ENCODE measurements around the gene COG6. TPM values are rescaled to one million over a fixed set of nuclear protein-coding genes. Genes with fewer than 3 reads are reported as not detected.

Gene COG6
- total RNA-seq, 1 donor from 2014 or later = 49.4 TPM

DNA sequence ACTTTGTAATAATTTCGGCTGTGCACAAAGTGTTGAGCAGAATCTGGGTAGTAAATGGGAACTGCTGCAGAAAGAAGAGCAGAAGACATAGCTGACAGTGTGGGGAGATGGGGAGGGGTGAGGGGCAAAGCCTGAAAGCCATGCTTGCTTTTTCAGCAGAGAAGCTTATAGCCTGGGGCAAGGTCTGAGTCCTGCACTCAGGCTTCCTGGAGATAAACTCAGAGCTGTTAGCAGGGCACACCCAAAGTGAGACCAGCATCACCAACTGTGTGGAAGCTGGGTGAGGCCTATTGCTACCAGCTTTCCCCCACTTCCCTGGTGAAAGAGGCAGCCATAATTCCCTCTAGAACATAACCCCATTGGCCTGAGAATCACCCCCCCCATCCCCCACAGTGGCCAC, 36.9 kb upstream of the COG6 start:
- Mint-ChIP-seq H3K36me3 (no peaks in the 10 kb centered on the region), H3K27me3 (ENCODE audit: low read depth) (peaks cover 2% of the 10 kb centered on the region), H3K27ac (no peak overlapping the region), H3K4me3 (no peak overlapping the region), H3K4me1 (peaks cover 7% of the 10 kb centered on the region), H3K9me3 (peaks cover 5% of the 10 kb centered on the region)
- DNase-seq (ENCODE audit: low spot score in 2 of 2, unreplicated experiment in 2 of 2) = no peak
- TF ChIP-seq, protein P1, sequence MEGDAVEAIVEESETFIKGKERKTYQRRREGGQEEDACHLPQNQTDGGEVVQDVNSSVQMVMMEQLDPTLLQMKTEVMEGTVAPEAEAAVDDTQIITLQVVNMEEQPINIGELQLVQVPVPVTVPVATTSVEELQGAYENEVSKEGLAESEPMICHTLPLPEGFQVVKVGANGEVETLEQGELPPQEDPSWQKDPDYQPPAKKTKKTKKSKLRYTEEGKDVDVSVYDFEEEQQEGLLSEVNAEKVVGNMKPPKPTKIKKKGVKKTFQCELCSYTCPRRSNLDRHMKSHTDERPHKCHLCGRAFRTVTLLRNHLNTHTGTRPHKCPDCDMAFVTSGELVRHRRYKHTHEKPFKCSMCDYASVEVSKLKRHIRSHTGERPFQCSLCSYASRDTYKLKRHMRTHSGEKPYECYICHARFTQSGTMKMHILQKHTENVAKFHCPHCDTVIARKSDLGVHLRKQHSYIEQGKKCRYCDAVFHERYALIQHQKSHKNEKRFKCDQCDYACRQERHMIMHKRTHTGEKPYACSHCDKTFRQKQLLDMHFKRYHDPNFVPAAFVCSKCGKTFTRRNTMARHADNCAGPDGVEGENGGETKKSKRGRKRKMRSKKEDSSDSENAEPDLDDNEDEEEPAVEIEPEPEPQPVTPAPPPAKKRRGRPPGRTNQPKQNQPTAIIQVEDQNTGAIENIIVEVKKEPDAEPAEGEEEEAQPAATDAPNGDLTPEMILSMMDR (IDR thresholded peaks at IDR 0.05; ENCODE audit: unreplicated experiment) = no peak

DNA sequence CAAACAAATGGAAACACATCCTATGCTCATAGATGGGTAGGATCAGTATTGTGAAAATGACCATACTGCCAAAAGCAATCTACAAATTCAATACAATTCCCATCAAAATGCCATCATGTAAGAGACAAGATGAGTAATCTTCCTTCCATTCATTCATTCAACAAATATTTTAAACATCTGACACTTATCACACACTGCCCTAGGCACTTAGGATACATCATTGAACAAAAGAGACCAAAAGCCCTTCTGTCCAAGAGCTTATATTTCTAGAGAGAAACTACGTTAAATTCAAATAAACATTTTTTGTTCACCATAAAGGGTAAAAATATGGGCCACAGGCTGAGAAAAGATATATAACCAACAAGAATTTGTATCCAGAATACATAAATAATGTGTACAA, 32.0 kb upstream of the COG6 start:
- H3K27me3 Mint-ChIP-seq (ENCODE audit: low read depth) = peaks cover 2% of the 10 kb centered on the region
- DNase-seq (ENCODE audit: low spot score in 2 of 2, unreplicated experiment in 2 of 2) = no peak
- peaks cover under 1% of the 10 kb centered on the region for H3K4me1 Mint-ChIP-seq
- no peak overlapping the region for H3K27ac Mint-ChIP-seq
- peaks cover 5% of the 10 kb centered on the region for H3K9me3 Mint-ChIP-seq
- H3K4me3 Mint-ChIP-seq = no peak overlapping the region
- no peaks in the 10 kb centered on the region for H3K36me3 Mint-ChIP-seq
- TF ChIP-seq, protein P1 (IDR thresholded peaks at IDR 0.05; ENCODE audit: unreplicated experiment) = no peak

GRCh38 chr13:39631307-39631706, 24.2 kb upstream of the COG6 start:
- H3K36me3 Mint-ChIP-seq = no peaks in the 10 kb centered on the region
- peaks cover 19% of the 10 kb centered on the region for H3K9me3 Mint-ChIP-seq
- no peak overlapping the region for H3K27ac Mint-ChIP-seq
- no peak overlapping the region for H3K4me3 Mint-ChIP-seq
- H3K4me1 Mint-ChIP-seq = peaks cover 5% of the 10 kb centered on the region
- no peaks in the 10 kb centered on the region for H3K27me3 Mint-ChIP-seq (ENCODE audit: low read depth)
- DNase-seq (ENCODE audit: low spot score in 2 of 2, unreplicated experiment in 2 of 2) = no peak
- TF ChIP-seq, protein P1 (IDR thresholded peaks at IDR 0.05; ENCODE audit: unreplicated experiment) = no peak

DNA sequence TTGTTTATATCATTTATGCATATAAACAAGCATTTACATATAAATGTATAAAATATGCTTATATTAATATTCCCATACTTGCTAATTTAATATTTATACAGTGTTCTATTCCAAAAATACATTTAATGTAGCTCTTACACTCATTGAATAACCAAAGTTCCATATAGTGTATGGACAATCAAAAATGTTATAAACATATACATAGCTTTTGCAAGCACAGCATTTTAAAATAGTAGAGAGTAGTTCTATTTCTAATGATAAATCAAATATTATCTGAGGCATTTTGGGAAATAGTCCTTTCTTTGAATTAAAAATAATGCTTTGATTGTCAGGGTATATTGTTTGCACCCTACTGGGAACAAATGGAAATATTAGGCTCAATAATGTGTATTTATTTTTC, 22.5 kb upstream of the COG6 start:
- no peak overlapping the region for H3K27ac Mint-ChIP-seq
- DNase-seq (ENCODE audit: low spot score in 2 of 2, unreplicated experiment in 2 of 2) = no peak
- no peak overlapping the region for H3K4me3 Mint-ChIP-seq
- TF ChIP-seq, protein P1 (IDR thresholded peaks at IDR 0.05; ENCODE audit: unreplicated experiment) = no peak
- H3K36me3 Mint-ChIP-seq = no peaks in the 10 kb centered on the region
- peaks cover 22% of the 10 kb centered on the region for H3K9me3 Mint-ChIP-seq
- H3K27me3 Mint-ChIP-seq (ENCODE audit: low read depth) = no peaks in the 10 kb centered on the region
- peaks cover 5% of the 10 kb centered on the region for H3K4me1 Mint-ChIP-seq

DNA sequence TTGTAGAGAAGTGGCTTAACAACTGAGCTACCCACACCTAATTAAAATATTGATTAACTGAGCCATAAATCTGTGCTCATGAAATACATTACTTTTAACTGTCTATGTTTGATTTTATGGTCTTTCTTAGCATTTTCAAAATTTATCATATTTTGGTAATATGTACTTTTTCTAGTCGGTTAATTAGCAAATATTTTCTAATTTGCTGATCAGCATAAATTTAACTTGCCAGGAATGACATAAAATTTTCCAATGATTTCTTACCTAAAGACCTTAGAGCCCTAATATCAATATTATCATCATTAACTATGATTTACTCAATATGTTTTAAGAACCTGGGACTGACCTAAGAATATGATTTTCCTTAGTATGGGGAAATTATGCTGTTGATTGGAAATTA, 19.9 kb upstream of the COG6 start:
- Mint-ChIP-seq H3K27me3 (ENCODE audit: low read depth) (no peaks in the 10 kb centered on the region), H3K9me3 (peaks cover 22% of the 10 kb centered on the region), H3K36me3 (no peaks in the 10 kb centered on the region), H3K4me1 (peaks cover 5% of the 10 kb centered on the region), H3K27ac (no peak overlapping the region), H3K4me3 (no peak overlapping the region)
- TF ChIP-seq, protein P1 (IDR thresholded peaks at IDR 0.05; ENCODE audit: unreplicated experiment) = no peak
- DNase-seq (ENCODE audit: low spot score in 2 of 2, unreplicated experiment in 2 of 2) = no peak

GRCh38 chr13:39637890-39638289, 17.6 kb upstream of the COG6 start:
- Mint-ChIP-seq H3K27ac (no peak overlapping the region), H3K27me3 (ENCODE audit: low read depth) (peaks cover 1% of the 10 kb centered on the region), H3K9me3 (peaks cover 3% of the 10 kb centered on the region), H3K4me3 (no peak overlapping the region), H3K4me1 (peaks cover 5% of the 10 kb centered on the region), H3K36me3 (no peaks in the 10 kb centered on the region)
- TF ChIP-seq, protein P1 (IDR thresholded peaks at IDR 0.05; ENCODE audit: unreplicated experiment) = no peak
- DNase-seq (ENCODE audit: low spot score in 2 of 2, unreplicated experiment in 2 of 2) = no peak

Measured in mesothelial cell of epicardium (in vitro differentiated cells).